Astrocyte (in vitro differentiated cells and primary cell): Measurements from ENCODE around the gene STXBP3. TPM values are rescaled to one million over a fixed set of nuclear protein-coding genes. Genes with fewer than 3 reads are reported as not detected.

Source experiments
- DNase-seq: peaks from one replicate; pipeline ENCODE4 v3.0.0-alpha.2; 2010; ENCODE audit warnings: low read depth
- FAIRE-seq: peaks from 2 replicates; lab custom pipeline; 2011; peaks lifted over from hg19 to GRCh38; lab: Jason Lieb, UNC
- H2AFZ ChIP-seq: 2 replicates; pipeline ENCODE4 v1.6.0; 2012; ENCODE audit warnings: low read depth, low read length, inconsistent platforms
- H3K27ac ChIP-seq: 2 replicates; pipeline ENCODE4 v1.5.1; 2011; ENCODE audit warnings: low read depth, low read length, inconsistent platforms
- H3K27me3 ChIP-seq: 2 replicates; pipeline ENCODE4 v1.6.0; 2011; ENCODE audit warnings: low read length, inconsistent platforms; ENCODE audit not compliant: insufficient read depth
- H3K36me3 ChIP-seq: 2 replicates; pipeline ENCODE4 v1.5.1; 2011; ENCODE audit warnings: low read length, inconsistent platforms; ENCODE audit not compliant: insufficient read depth
- H3K4me1 ChIP-seq: 2 replicates; pipeline ENCODE4 v1.5.1; 2011; ENCODE audit warnings: low read length, inconsistent platforms; ENCODE audit not compliant: insufficient read depth
- H3K4me2 ChIP-seq: 2 replicates; pipeline ENCODE4 v1.6.0; 2012; ENCODE audit warnings: low read length, inconsistent platforms
- H3K4me3 ChIP-seq: 2 replicates; pipeline ENCODE4 v1.5.1; 2011; ENCODE audit warnings: low read depth, mild to moderate bottlenecking, low read length, inconsistent platforms; ENCODE audit not compliant: insufficient read depth
- H3K79me2 ChIP-seq: 2 replicates; pipeline ENCODE4 v1.6.0; 2012; ENCODE audit warnings: mild to moderate bottlenecking, low read length, inconsistent platforms; ENCODE audit not compliant: insufficient read depth
- H3K9ac ChIP-seq: 2 replicates; pipeline ENCODE4 v1.6.0; 2012; ENCODE audit warnings: mild to moderate bottlenecking, low read length, inconsistent platforms
- H3K9me3 ChIP-seq: 2 replicates; pipeline ENCODE4 v1.5.1; 2012; ENCODE audit warnings: low read depth, mild to moderate bottlenecking, low read length, inconsistent platforms; ENCODE audit not compliant: insufficient read depth
- H4K20me1 ChIP-seq: 2 replicates; pipeline ENCODE4 v1.6.0; 2012; ENCODE audit warnings: low read length, inconsistent platforms; ENCODE audit not compliant: insufficient read depth
- H3K27ac Mint-ChIP-seq: one replicate; pipeline ENCODE4 v1.8.0; 2021; ENCODE audit warnings: mild to moderate bottlenecking, mixed read lengths; ENCODE audit not compliant: unreplicated experiment
- H3K27me3 Mint-ChIP-seq: one replicate; pipeline ENCODE4 v1.8.0; 2021; ENCODE audit warnings: low read depth, mixed read lengths; ENCODE audit not compliant: unreplicated experiment
- H3K36me3 Mint-ChIP-seq: one replicate; pipeline ENCODE4 v1.8.0; 2021; ENCODE audit warnings: low read depth, mixed read lengths; ENCODE audit not compliant: unreplicated experiment
- H3K4me1 Mint-ChIP-seq: one replicate; pipeline ENCODE4 v1.8.0; 2021; ENCODE audit warnings: low read depth, mixed read lengths; ENCODE audit not compliant: unreplicated experiment
- H3K4me3 Mint-ChIP-seq: one replicate; pipeline ENCODE4 v1.8.0; 2021; ENCODE audit warnings: mild to moderate bottlenecking, moderate library complexity, mixed read lengths; ENCODE audit not compliant: unreplicated experiment
- H3K9me3 Mint-ChIP-seq: one replicate; pipeline ENCODE4 v1.8.0; 2021; ENCODE audit warnings: mild to moderate bottlenecking, mixed read lengths; ENCODE audit not compliant: unreplicated experiment
- EZH2 ChIP-seq: IDR thresholded peaks from 2 replicates; pipeline ENCODE4 v1.6.1; 2012; ENCODE audit warnings: mild to moderate bottlenecking, low read length, inconsistent platforms; ENCODE audit not compliant: insufficient read depth
- total RNA-seq: library from RNA; stranded (reverse); gene quantifications from 2 replicates; pipeline ENCODE4 v1.2.1, GENCODE V29; 2021
- TF ChIP-seq, protein P1 (sequence below): IDR thresholded peaks from 2 replicates; pipeline ENCODE4 v1.5.1; 2011; ENCODE audit warnings: low read depth, mild to moderate bottlenecking, inconsistent platforms, low read length, moderate library complexity; ENCODE audit not compliant: insufficient read depth

Gene STXBP3
- total RNA-seq, 1 donor from 2014 or later, result 48.5 TPM

DNA sequence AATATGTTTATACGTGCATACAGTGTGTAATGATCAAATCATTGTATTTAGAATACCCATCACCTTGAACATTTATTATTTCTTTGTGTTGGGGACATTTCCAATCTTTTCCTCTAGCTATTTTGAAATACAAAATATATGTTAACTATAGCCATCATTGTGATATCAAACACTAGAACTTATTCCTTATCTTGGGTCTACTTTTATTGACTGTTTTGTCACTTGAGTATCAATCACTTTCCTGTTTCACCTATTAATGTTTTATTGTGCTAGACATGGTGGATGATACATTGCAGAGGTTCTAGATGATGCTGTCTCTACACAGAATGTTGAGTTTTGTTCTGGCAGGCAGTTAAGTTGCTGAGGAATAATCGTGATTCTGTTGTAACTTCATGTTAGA lies 45.9 kb downstream of the STXBP3 start:
- Mint-ChIP-seq H3K4me1 (no peaks in the 10 kb centered on the region), H3K36me3 (peaks cover 28% of the 10 kb centered on the region)
- FAIRE-seq, result no peak

DNA sequence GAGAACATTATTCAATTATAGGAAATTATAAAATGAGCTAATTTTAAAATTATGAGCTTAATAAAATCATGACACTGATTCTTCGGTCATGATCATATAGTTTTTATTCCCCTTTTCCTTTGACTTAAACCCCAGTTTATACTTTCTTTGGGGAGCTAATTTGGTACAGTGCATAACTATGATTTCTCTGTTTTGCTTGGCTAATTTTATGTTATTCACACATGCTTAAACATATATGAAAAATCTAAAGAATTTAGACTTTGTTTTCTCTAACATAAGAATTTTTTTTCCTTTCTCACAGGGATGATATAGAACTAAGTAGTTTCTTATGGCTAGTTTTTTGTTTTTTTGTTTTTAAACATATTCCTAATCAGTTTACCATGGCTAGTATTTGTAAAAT lies 52.5 kb downstream of the STXBP3 start:
- no peaks in the 10 kb centered on the region for H3K9me3 ChIP-seq
- Mint-ChIP-seq H3K9me3 (no peaks in the 10 kb centered on the region), H3K27me3 (no peaks in the 10 kb centered on the region), H3K4me3 (no peak overlapping the region), H3K36me3 (peaks cover 5% of the 10 kb centered on the region), H3K27ac (no peak overlapping the region), H3K4me1 (peaks cover 13% of the 10 kb centered on the region)
- no peak overlapping the region for H3K9ac ChIP-seq
- DNase-seq, result no peak
- H3K36me3 ChIP-seq, result peaks cover 33% of the 10 kb centered on the region
- no peak overlapping the region for H3K4me3 ChIP-seq
- peaks cover 8% of the 10 kb centered on the region for H3K4me1 ChIP-seq
- H3K79me2 ChIP-seq, result no peaks in the 10 kb centered on the region
- FAIRE-seq, result no peak
- H4K20me1 ChIP-seq, result no peaks in the 10 kb centered on the region
- H3K4me2 ChIP-seq, result no peak overlapping the region
- no peak overlapping the region for H3K27ac ChIP-seq
- H2AFZ ChIP-seq, result no peak overlapping the region
- no peaks in the 10 kb centered on the region for H3K27me3 ChIP-seq
- TF ChIP-seq, protein P1, sequence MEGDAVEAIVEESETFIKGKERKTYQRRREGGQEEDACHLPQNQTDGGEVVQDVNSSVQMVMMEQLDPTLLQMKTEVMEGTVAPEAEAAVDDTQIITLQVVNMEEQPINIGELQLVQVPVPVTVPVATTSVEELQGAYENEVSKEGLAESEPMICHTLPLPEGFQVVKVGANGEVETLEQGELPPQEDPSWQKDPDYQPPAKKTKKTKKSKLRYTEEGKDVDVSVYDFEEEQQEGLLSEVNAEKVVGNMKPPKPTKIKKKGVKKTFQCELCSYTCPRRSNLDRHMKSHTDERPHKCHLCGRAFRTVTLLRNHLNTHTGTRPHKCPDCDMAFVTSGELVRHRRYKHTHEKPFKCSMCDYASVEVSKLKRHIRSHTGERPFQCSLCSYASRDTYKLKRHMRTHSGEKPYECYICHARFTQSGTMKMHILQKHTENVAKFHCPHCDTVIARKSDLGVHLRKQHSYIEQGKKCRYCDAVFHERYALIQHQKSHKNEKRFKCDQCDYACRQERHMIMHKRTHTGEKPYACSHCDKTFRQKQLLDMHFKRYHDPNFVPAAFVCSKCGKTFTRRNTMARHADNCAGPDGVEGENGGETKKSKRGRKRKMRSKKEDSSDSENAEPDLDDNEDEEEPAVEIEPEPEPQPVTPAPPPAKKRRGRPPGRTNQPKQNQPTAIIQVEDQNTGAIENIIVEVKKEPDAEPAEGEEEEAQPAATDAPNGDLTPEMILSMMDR, result no peak
- no peak for TF ChIP-seq EZH2

More for the DNA sequence above, 45.9 kb downstream of the STXBP3 start:
- Histone ChIP-seq H3K4me2 (no peak overlapping the region), H3K9me3 (no peaks in the 10 kb centered on the region), H4K20me1 (no peaks in the 10 kb centered on the region), H2AFZ (no peak overlapping the region), H3K36me3 (peaks cover 34% of the 10 kb centered on the region), H3K4me3 (no peak overlapping the region), H3K4me1 (no peaks in the 10 kb centered on the region), H3K9ac (no peak overlapping the region), H3K27me3 (no peaks in the 10 kb centered on the region), H3K27ac (no peak overlapping the region), H3K79me2 (no peaks in the 10 kb centered on the region)
- peaks cover 12% of the 10 kb centered on the region for H3K9me3 Mint-ChIP-seq
- H3K27ac Mint-ChIP-seq, result no peak overlapping the region
- TF ChIP-seq EZH2, result no peak
- TF ChIP-seq, protein P1, result no peak
- no peak for DNase-seq
- no peaks in the 10 kb centered on the region for H3K27me3 Mint-ChIP-seq
- H3K4me3 Mint-ChIP-seq, result no peak overlapping the region

DNA sequence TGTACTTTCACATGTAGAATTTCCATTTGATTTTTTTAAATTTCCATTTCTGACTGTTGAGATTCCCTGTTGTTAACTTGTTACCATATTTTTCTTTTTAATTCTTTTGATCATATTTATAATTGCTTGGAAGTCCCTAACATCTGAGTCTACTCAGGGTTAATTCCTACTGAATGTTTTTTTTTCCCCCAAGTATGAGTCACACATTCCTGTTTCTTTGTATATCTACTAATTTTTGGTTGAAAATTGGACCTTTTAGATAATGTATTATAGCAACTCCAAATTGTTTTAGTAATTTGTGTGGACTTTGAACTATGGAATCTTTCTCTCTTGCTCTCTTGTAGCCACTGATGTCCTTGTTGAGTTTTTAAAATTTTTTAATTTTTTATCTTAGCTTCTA lies 54.6 kb downstream of the STXBP3 start:
- Histone ChIP-seq H4K20me1 (no peaks in the 10 kb centered on the region), H3K4me3 (no peak overlapping the region), H3K27me3 (no peaks in the 10 kb centered on the region), H2AFZ (no peak overlapping the region), H3K4me1 (peaks cover 8% of the 10 kb centered on the region), H3K4me2 (peak overlapping the region; percentile 29), H3K36me3 (peaks cover 28% of the 10 kb centered on the region), H3K9me3 (no peaks in the 10 kb centered on the region), H3K27ac (no peak overlapping the region), H3K79me2 (no peaks in the 10 kb centered on the region), H3K9ac (no peak overlapping the region)
- Mint-ChIP-seq H3K27ac (no peak overlapping the region), H3K27me3 (no peaks in the 10 kb centered on the region), H3K36me3 (no peaks in the 10 kb centered on the region), H3K4me1 (peaks cover 13% of the 10 kb centered on the region), H3K4me3 (no peak overlapping the region), H3K9me3 (no peaks in the 10 kb centered on the region)
- TF ChIP-seq, protein P1, result no peak
- TF ChIP-seq EZH2, result no peak
- no peak for FAIRE-seq
- peak; percentile 27 for DNase-seq
